ENCODE results near the gene CCDC158. TPM values are rescaled to one million over a fixed set of nuclear protein-coding genes. Genes with fewer than 3 reads are reported as not detected.

CCDC158 gene
- polyA plus RNA-seq, 3 donors, result not detected

DNA sequence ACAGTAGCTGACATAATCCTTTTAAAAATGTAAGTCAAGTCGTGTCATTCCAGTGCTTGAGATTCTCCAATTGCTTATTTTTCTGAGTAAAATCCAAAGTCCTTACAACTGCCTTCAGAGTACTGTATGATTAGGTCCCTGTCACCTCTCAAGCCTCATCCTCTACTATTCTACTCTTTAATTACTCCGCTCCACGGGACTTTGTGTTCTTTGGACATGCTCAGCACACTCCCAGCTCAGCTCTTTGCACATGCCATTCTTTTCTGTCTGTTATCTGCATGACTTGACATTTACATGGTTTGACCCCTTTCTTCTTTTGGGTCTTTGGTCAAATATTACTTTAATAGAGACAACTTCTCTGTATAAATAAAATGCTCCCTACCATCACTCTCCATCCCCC is 154.3 kb downstream of the CCDC158 start:
- Histone ChIP-seq H3K27ac (ENCODE audit: low read depth in 1 of 2, low read length in 2 of 2) (no peak overlapping the region), H3K27me3 (ENCODE audit: control insufficient read depth in 2 of 2, insufficient read depth in 2 of 2, low read length in 2 of 2) (no peaks in the 10 kb centered on the region), H3K9me3 (replicated peaks in 1 of 2; ENCODE audit: control insufficient read depth in 1 of 2, insufficient read depth in 1 of 2, low read length in 2 of 2) (no peaks in the 10 kb centered on the region), H2AFZ (ENCODE audit: insufficient read depth, low read depth, low read length, poor library complexity, severe bottlenecking) (no peak overlapping the region), H4K20me1 (ENCODE audit: insufficient read depth, low read length) (no peaks in the 10 kb centered on the region), H3K9ac (ENCODE audit: insufficient read depth, low read length, poor library complexity, severe bottlenecking) (no peak overlapping the region), H3K4me1 (ENCODE audit: control insufficient read depth in 1 of 2, insufficient read depth in 2 of 2, low read length in 2 of 2) (no peaks in the 10 kb centered on the region), H3K4me3 (replicated peaks in 1 of 3; ENCODE audit: low read depth in 2 of 3, low read length in 3 of 3) (no peak overlapping the region), H3K4me2 (replicated peaks; ENCODE audit: extremely low read depth, low read length, poor library complexity, severe bottlenecking) (no peak overlapping the region), H3K79me2 (ENCODE audit: insufficient read depth, low read length) (no peaks in the 10 kb centered on the region), H3K36me3 (replicated peaks in 1 of 2; ENCODE audit: control insufficient read depth in 1 of 2, insufficient read depth in 2 of 2, low read length in 2 of 2) (no peaks in the 10 kb centered on the region)
- H3K4me3 Mint-ChIP-seq, result no peak overlapping the region
- TF ChIP-seq, protein P1, sequence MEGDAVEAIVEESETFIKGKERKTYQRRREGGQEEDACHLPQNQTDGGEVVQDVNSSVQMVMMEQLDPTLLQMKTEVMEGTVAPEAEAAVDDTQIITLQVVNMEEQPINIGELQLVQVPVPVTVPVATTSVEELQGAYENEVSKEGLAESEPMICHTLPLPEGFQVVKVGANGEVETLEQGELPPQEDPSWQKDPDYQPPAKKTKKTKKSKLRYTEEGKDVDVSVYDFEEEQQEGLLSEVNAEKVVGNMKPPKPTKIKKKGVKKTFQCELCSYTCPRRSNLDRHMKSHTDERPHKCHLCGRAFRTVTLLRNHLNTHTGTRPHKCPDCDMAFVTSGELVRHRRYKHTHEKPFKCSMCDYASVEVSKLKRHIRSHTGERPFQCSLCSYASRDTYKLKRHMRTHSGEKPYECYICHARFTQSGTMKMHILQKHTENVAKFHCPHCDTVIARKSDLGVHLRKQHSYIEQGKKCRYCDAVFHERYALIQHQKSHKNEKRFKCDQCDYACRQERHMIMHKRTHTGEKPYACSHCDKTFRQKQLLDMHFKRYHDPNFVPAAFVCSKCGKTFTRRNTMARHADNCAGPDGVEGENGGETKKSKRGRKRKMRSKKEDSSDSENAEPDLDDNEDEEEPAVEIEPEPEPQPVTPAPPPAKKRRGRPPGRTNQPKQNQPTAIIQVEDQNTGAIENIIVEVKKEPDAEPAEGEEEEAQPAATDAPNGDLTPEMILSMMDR (IDR thresholded peaks at IDR 0.05), result no peak
- intact Hi-C loops (cut with micrococcal nuclease), result no loop called here
- no peak overlapping the region for H3K27ac Mint-ChIP-seq
- H3K4me1 Mint-ChIP-seq, result no peaks in the 10 kb centered on the region
- peaks cover 0 to 2% (median 0%) of the 10 kb centered on the region in 3 donors for H3K27me3 Mint-ChIP-seq (ENCODE audit: low read depth in 3 of 3)
- no peak for DNase-seq
- WGBS (ENCODE audit: insufficient coverage), result 100% methylated on average over 3 of the region's 3 CpGs
- no peaks in the 10 kb centered on the region for H3K36me3 Mint-ChIP-seq
- no peaks in the 10 kb centered on the region for H3K9me3 Mint-ChIP-seq

GRCh38 chr4:76265631-76266218 is 155.2 kb downstream of the CCDC158 start:
- no peak overlapping the region for H3K9ac ChIP-seq (ENCODE audit: insufficient read depth, low read length, poor library complexity, severe bottlenecking)
- H3K4me2 ChIP-seq (replicated peaks; ENCODE audit: extremely low read depth, low read length, poor library complexity, severe bottlenecking), result no peak overlapping the region
- no peaks in the 10 kb centered on the region for H4K20me1 ChIP-seq (ENCODE audit: insufficient read depth, low read length)
- H3K27ac ChIP-seq (ENCODE audit: low read depth in 1 of 2, low read length in 2 of 2), result no peak overlapping the region
- Mint-ChIP-seq H3K36me3 (no peaks in the 10 kb centered on the region), H3K4me3 (no peak overlapping the region), H3K27ac (no peak overlapping the region), H3K4me1 (no peaks in the 10 kb centered on the region), H3K27me3 (ENCODE audit: low read depth in 3 of 3) (peaks cover 0 to 2% (median 2%) of the 10 kb centered on the region in 3 donors), H3K9me3 (no peaks in the 10 kb centered on the region)
- no peak overlapping the region for H3K4me3 ChIP-seq (replicated peaks in 1 of 3; ENCODE audit: low read depth in 2 of 3, low read length in 3 of 3)
- H3K4me1 ChIP-seq (ENCODE audit: control insufficient read depth in 1 of 2, insufficient read depth in 2 of 2, low read length in 2 of 2), result no peaks in the 10 kb centered on the region
- no peaks in the 10 kb centered on the region for H3K27me3 ChIP-seq (ENCODE audit: control insufficient read depth in 2 of 2, insufficient read depth in 2 of 2, low read length in 2 of 2)
- H3K36me3 ChIP-seq (replicated peaks in 1 of 2; ENCODE audit: control insufficient read depth in 1 of 2, insufficient read depth in 2 of 2, low read length in 2 of 2), result no peaks in the 10 kb centered on the region
- intact Hi-C loops (cut with micrococcal nuclease), result no loop called here
- TF ChIP-seq, protein P1 (IDR thresholded peaks at IDR 0.05), result no peak
- WGBS (ENCODE audit: insufficient coverage), result 94% methylated on average over 3 of the region's 6 CpGs
- no peaks in the 10 kb centered on the region for H3K9me3 ChIP-seq (replicated peaks in 1 of 2; ENCODE audit: control insufficient read depth in 1 of 2, insufficient read depth in 1 of 2, low read length in 2 of 2)
- no peak for DNase-seq
- no peaks in the 10 kb centered on the region for H3K79me2 ChIP-seq (ENCODE audit: insufficient read depth, low read length)
- H2AFZ ChIP-seq (ENCODE audit: insufficient read depth, low read depth, low read length, poor library complexity, severe bottlenecking), result no peak overlapping the region

Small RNAs within 50 kb of the gene (small RNA-seq; reads per million reads assigned to genes)
- not detected for gene RF00278 (ENCODE audit: insufficient read length, low read depth)
- not detected for gene RNU6-1000P (ENCODE audit: insufficient read length, low read depth)

Other genes with a start within 250 kb of the CCDC158 start
- gene SCARB2, start 207.3 kb downstream of the CCDC158 start, polyA plus RNA-seq, result 10 to 100 TPM; 36.8 to 73.0 (median 53.5) TPM
- gene FAM47E, start 169.4 kb downstream of the CCDC158 start, polyA plus RNA-seq, result under 1 TPM in 1 of 3 donors, not detected in 2; 0.31 TPM
- 1 to 10 TPM in 2 of 3 donors, under 1 TPM in 1; 0.53 to 1.5 (median 1.2) TPM for gene STBD1, start 114.4 kb downstream of the CCDC158 start, polyA plus RNA-seq
- not detected for gene SHROOM3, start 14.1 kb upstream of the CCDC158 start, polyA plus RNA-seq